Activated T-cell treated with anti-CD3 and anti-CD28 coated beads, Interleukin-2, amount 50 U/mL, for 72 hours (primary cell): Measurements from ENCODE around the gene SPNS3. TPM values are rescaled to one million over a fixed set of nuclear protein-coding genes. Genes with fewer than 3 reads are reported as not detected.

Experiments
- ATAC-seq, 2 donors: fragments of 150-1000 bp; cut with Tn5 transposase; replicated peaks in 1 of 2; 2 replicates each; pipeline ENCODE4 v1.10.0; 2021; ENCODE audit warnings: moderate library complexity in 2 of 2, mild to moderate bottlenecking in 1 of 2
- DNase-seq, 2 donors: peaks; one replicate each; pipeline ENCODE4 v3.0.0; 2021 to 2022; ENCODE audit warnings: mixed read lengths in 1 of 2
- H3K27ac Mint-ChIP-seq: one replicate; pipeline ENCODE4 v1.8.0; 2022; ENCODE audit warnings: mild to moderate bottlenecking, moderate library complexity, mixed read lengths
- H3K27me3 Mint-ChIP-seq: one replicate; pipeline ENCODE4 v1.8.0; 2022; ENCODE audit warnings: low read depth, mixed read lengths
- H3K36me3 Mint-ChIP-seq, 2 donors: one replicate each; pipeline ENCODE4 v1.8.0; 2022; ENCODE audit warnings: mixed read lengths in 2 of 2, mild to moderate bottlenecking in 1 of 2; ENCODE audit not compliant: insufficient read depth in 2 of 2
- H3K4me1 Mint-ChIP-seq: one replicate; pipeline ENCODE4 v1.8.0; 2022; ENCODE audit warnings: low read depth, mixed read lengths
- H3K4me3 Mint-ChIP-seq, 2 donors: one replicate each; pipeline ENCODE4 v1.8.0; 2022; ENCODE audit warnings: mild to moderate bottlenecking in 2 of 2, mixed read lengths in 2 of 2, moderate library complexity in 2 of 2
- H3K9me3 Mint-ChIP-seq, 2 donors: one replicate each; pipeline ENCODE4 v1.8.0; 2022; ENCODE audit warnings: mixed read lengths in 2 of 2
- total RNA-seq, 2 donors: library from RNA; stranded (reverse); gene quantifications; one replicate each; pipeline ENCODE4 v1.2.3, GENCODE V29; 2022

SPNS3 gene
- total RNA-seq, 2 donors from 2014 or later: 42.1 to 44.9 TPM

DNA sequence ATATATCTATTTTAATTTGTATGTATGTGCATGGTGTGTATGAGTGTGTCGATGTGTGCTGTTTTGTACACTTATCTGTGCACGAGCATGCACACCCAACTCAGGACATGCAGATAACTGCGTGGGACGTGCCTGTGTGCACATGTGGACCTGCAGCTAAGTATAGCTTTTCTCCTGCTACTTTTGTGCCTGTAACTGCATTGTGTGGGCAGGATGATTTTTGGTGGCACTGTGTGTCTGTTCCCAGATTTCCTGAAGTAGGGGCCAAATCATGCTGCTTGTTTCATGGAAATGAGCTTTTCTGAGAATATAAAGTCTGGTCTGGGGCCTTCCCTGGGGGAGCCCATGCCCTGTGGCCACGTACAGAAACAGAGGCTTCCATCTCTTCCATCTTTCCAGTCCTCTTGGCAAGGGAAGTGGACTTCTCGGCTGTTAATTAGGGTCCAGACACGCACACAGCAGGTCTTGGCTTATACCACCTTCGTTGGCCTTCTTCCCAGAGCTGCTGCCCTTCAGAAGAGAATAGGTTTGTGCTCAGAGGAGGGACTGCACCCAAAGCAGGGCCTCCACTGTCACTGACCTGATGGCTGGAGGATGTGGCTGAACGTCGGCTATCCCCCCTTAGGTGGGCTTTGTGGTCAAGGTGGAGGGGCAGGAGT, 30.2 kb downstream of the SPNS3 start:
- H3K4me3 Mint-ChIP-seq: no peak overlapping the region
- no peak for DNase-seq
- H3K36me3 Mint-ChIP-seq: peaks cover 11 to 18% of the 10 kb centered on the region in 2 donors
- no peak for ATAC-seq
- no peaks in the 10 kb centered on the region for H3K27me3 Mint-ChIP-seq
- no peaks in the 10 kb centered on the region for H3K4me1 Mint-ChIP-seq
- H3K27ac Mint-ChIP-seq: no peak overlapping the region
- peaks cover 3 to 15% of the 10 kb centered on the region in 2 donors for H3K9me3 Mint-ChIP-seq

- DNase-seq (no peak), ATAC-seq (no peak)
- Mint-ChIP-seq H3K27me3 (no peaks in the 10 kb centered on the region), H3K4me1 (no peaks in the 10 kb centered on the region), H3K36me3 (peaks cover 3 to 6% of the 10 kb centered on the region in 2 donors), H3K27ac (no peak overlapping the region), H3K9me3 (peaks cover 0 to 9% of the 10 kb centered on the region in 2 donors), H3K4me3 (no peak overlapping the region)
Measured at GRCh38 chr17:4465786-4466185, 32.0 kb downstream of the SPNS3 start.

GRCh38 chr17:4467287-4467686, 33.5 kb downstream of the SPNS3 start:
- peaks cover 4% of the 10 kb centered on the region for H3K27me3 Mint-ChIP-seq
- no peak overlapping the region for H3K4me3 Mint-ChIP-seq
- peaks cover 0 to 5% of the 10 kb centered on the region in 2 donors for H3K9me3 Mint-ChIP-seq
- H3K27ac Mint-ChIP-seq: no peak overlapping the region
- ATAC-seq: no peak
- DNase-seq: no peak
- H3K36me3 Mint-ChIP-seq: peaks cover 0 to 2% of the 10 kb centered on the region in 2 donors
- H3K4me1 Mint-ChIP-seq: no peaks in the 10 kb centered on the region

- Mint-ChIP-seq H3K27ac (no peak overlapping the region), H3K4me3 (no peak overlapping the region), H3K27me3 (peaks cover 5% of the 10 kb centered on the region), H3K9me3 (no peaks in the 10 kb centered on the region), H3K36me3 (no peaks in the 10 kb centered on the region), H3K4me1 (no peaks in the 10 kb centered on the region)
- DNase-seq (no peak), ATAC-seq (no peak)
Measured at GRCh38 chr17:4469552-4469951, 35.8 kb downstream of the SPNS3 start.

GRCh38 chr17:4472286-4472685, 38.5 kb downstream of the SPNS3 start:
- Mint-ChIP-seq H3K27ac (no peak overlapping the region), H3K9me3 (no peaks in the 10 kb centered on the region), H3K4me1 (peaks cover 5% of the 10 kb centered on the region), H3K27me3 (peaks cover 5% of the 10 kb centered on the region), H3K4me3 (no peak overlapping the region), H3K36me3 (no peaks in the 10 kb centered on the region)
- DNase-seq (no peak), ATAC-seq (no peak)

GRCh38 chr17:4474093-4474492, 40.4 kb downstream of the SPNS3 start:
- H3K27ac Mint-ChIP-seq: no peak overlapping the region
- H3K4me1 Mint-ChIP-seq: peaks cover 9% of the 10 kb centered on the region
- no peak for ATAC-seq
- H3K27me3 Mint-ChIP-seq: peaks cover 5% of the 10 kb centered on the region
- H3K9me3 Mint-ChIP-seq: no peaks in the 10 kb centered on the region
- no peaks in the 10 kb centered on the region for H3K36me3 Mint-ChIP-seq
- no peak for DNase-seq
- no peak overlapping the region for H3K4me3 Mint-ChIP-seq

GRCh38 chr17:4475001-4475400, 41.3 kb downstream of the SPNS3 start:
- no peak for DNase-seq
- Mint-ChIP-seq H3K36me3 (no peaks in the 10 kb centered on the region), H3K27me3 (peaks cover 5% of the 10 kb centered on the region), H3K27ac (no peak overlapping the region), H3K4me3 (no peak overlapping the region), H3K4me1 (peaks cover 13% of the 10 kb centered on the region), H3K9me3 (no peaks in the 10 kb centered on the region)
- ATAC-seq: no peak

GRCh38 chr17:4475463-4475862, 41.7 kb downstream of the SPNS3 start:
- H3K4me3 Mint-ChIP-seq: no peak overlapping the region

GRCh38 chr17:4476017-4476416, 42.3 kb downstream of the SPNS3 start:
- Mint-ChIP-seq H3K36me3 (no peaks in the 10 kb centered on the region), H3K27ac (no peak overlapping the region), H3K4me1 (peaks cover 18% of the 10 kb centered on the region), H3K27me3 (peaks cover 5% of the 10 kb centered on the region), H3K9me3 (no peaks in the 10 kb centered on the region), H3K4me3 (no peak overlapping the region)
- ATAC-seq: no peak
- DNase-seq: no peak

More at GRCh38 chr17:4475463-4475862, 41.7 kb downstream of the SPNS3 start:
- peaks cover 5% of the 10 kb centered on the region for H3K27me3 Mint-ChIP-seq
- ATAC-seq: no peak
- DNase-seq: no peak
- H3K4me1 Mint-ChIP-seq: peaks cover 13% of the 10 kb centered on the region
- no peaks in the 10 kb centered on the region for H3K36me3 Mint-ChIP-seq
- no peak overlapping the region for H3K27ac Mint-ChIP-seq
- H3K9me3 Mint-ChIP-seq: no peaks in the 10 kb centered on the region

DNA sequence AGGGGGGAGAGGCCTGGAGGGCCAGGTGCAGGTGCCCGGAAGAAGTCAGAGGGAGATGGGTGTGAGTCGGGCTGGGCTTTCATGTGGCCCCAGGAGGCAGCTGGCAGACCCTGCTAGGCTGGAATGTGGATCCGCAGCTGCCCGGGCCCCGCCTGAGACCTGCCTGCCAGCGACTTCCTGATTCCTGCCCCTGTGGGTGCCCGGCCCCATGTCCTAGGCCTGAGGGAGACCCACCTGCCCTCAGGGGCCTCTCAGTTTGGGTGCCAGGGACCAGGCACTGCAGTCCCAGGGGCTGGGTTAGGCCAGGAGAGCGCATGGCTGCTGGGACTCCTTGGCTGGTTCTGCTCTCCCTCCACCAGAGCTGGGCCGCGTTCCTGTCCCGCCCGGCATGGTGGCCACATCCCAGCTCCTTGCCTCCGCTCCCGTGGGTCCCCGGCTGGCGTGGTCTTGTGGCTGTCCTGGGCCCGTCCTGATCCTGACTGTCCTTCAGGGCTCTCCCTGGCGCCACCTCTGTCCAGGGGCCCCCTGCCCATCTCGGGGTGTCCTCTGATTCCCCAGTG, 42.9 kb downstream of the SPNS3 start:
- H3K36me3 Mint-ChIP-seq: no peaks in the 10 kb centered on the region
- H3K9me3 Mint-ChIP-seq: no peaks in the 10 kb centered on the region
- no peak for ATAC-seq
- peaks cover 24% of the 10 kb centered on the region for H3K4me1 Mint-ChIP-seq
- H3K4me3 Mint-ChIP-seq: no peak overlapping the region
- peaks cover 5% of the 10 kb centered on the region for H3K27me3 Mint-ChIP-seq
- no peak overlapping the region for H3K27ac Mint-ChIP-seq
- no peak for DNase-seq

GRCh38 chr17:4477255-4477791, 43.6 kb downstream of the SPNS3 start:
- Mint-ChIP-seq H3K4me1 (peaks cover 31% of the 10 kb centered on the region), H3K9me3 (no peaks in the 10 kb centered on the region), H3K4me3 (no peak overlapping the region), H3K27ac (no peak overlapping the region), H3K36me3 (no peaks in the 10 kb centered on the region), H3K27me3 (peaks cover under 1% of the 10 kb centered on the region)
- ATAC-seq (peak in 1 of 2 donors; percentile 31), DNase-seq (no peak)

DNA sequence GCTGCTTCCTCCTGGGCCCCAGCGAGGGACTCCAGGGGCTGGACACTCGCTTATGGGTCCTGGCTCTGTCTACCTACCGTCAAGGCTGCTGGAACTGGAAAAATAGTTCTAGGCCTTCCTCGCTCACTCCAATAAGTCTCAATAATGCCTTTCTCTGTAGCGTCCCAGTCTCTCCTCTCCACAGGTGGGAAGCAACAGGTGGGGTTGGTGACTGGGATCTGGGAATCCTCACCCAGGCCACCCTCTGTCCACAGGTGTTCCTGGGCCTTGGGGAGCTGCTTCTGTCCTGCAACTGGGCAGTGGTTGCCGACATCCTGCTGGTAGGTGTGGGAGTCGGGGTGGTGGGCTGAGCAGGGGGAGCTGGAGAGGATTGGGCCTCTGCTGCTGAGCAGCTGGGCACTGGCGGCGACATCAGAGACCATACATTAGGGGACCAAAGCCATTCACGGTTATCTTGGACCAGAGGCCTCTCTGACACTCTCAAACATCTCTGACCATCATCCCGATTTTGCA, 44.6 kb downstream of the SPNS3 start:
- ATAC-seq (no peak), DNase-seq (no peak)
- Mint-ChIP-seq H3K36me3 (no peaks in the 10 kb centered on the region), H3K27ac (no peak overlapping the region), H3K27me3 (no peaks in the 10 kb centered on the region), H3K4me3 (no peak overlapping the region), H3K9me3 (no peaks in the 10 kb centered on the region), H3K4me1 (peaks cover 32% of the 10 kb centered on the region)

GRCh38 chr17:4479340-4479981, 45.7 kb downstream of the SPNS3 start:
- no peaks in the 10 kb centered on the region for H3K36me3 Mint-ChIP-seq
- no peak overlapping the region for H3K27ac Mint-ChIP-seq
- no peaks in the 10 kb centered on the region for H3K27me3 Mint-ChIP-seq
- H3K4me1 Mint-ChIP-seq: peaks cover 36% of the 10 kb centered on the region
- H3K9me3 Mint-ChIP-seq: no peaks in the 10 kb centered on the region
- no peak overlapping the region for H3K4me3 Mint-ChIP-seq
- ATAC-seq (no peak), DNase-seq (no peak)
